AG04450 (cell line): ENCODE data around the gene PDE4D. TPM values are rescaled to one million over a fixed set of nuclear protein-coding genes. Genes with fewer than 3 reads are reported as not detected.

Experiments
- CTCF ChIA-PET: fragments of 300-600, 350-600 bp; formaldehyde crosslinking; extraction: SDS; loops from one replicate; lab custom pipeline; 2022; ENCODE audit warnings: antibody characterized with exemption, inconsistent platforms; lab: Charles Lee
- POLR2A ChIA-PET: fragments of 350-600 bp; formaldehyde crosslinking; extraction: SDS; loops from one replicate; lab custom pipeline; 2021; ENCODE audit warnings: antibody characterized with exemption, inconsistent platforms; lab: Yijun Ruan, JAX
- DNase-seq: peaks from one replicate; pipeline ENCODE4 v3.0.0-alpha.2; 2011; ENCODE audit warnings: low read depth, low spot score
- H3K27ac ChIP-seq: one replicate; pipeline ENCODE4 v1.5.1; 2012; ENCODE audit warnings: low read depth, low read length, control low read depth
- H3K27me3 ChIP-seq: one replicate; pipeline ENCODE4 v1.6.0; 2012; ENCODE audit warnings: low read length; ENCODE audit not compliant: control insufficient read depth, insufficient read depth
- H3K4me3 ChIP-seq: 2 replicates; pipeline ENCODE4 v1.5.1; 2011; ENCODE audit warnings: mild to moderate bottlenecking, low read depth, low read length, control low read depth
- H3K9me3 ChIP-seq: 2 replicates; pipeline ENCODE4 v1.5.1; 2012; ENCODE audit warnings: low read length; ENCODE audit not compliant: control insufficient read depth, insufficient read depth
- polyA plus RNA-seq: library from polyadenylated mRNA; depleted of rRNA; stranded (reverse); fragments of >200 nt; gene quantifications from 2 replicates; pipeline ENCODE4 v1.2.3, GENCODE V29; 2011
- TF ChIP-seq, protein P1 (sequence below): IDR thresholded peaks from 2 replicates; pipeline ENCODE4 v1.5.1; 2011; ENCODE audit warnings: low read depth, low read length, control low read depth, inconsistent platforms

Gene PDE4D
- polyA plus RNA-seq, 1 experiment, result 12.0 TPM

DNA sequence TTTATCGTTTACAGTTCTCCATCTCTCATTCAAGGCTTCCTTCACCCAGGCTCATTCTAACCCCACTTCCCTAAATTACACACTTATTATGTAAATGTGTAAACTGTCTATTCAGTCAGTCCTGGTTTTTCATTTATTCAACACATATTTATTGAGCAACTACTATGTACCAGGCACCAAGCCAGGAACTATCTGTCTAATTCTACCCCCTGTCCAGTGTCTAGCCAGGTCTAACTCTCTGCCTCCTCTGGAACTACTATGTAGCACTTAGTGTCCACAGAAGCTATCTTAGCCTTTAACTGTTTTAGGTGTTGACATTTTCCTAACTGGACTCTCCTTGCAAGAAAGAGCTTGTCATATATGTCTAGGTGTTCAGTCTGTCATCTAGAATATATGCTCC, 56.5 kb downstream of the PDE4D start:
- H3K9me3 ChIP-seq, result no peaks in the 10 kb centered on the region
- ChIA-PET POLR2A (no interaction called here), CTCF (no interaction called here)
- DNase-seq, result no peak
- H3K27ac ChIP-seq, result no peak overlapping the region
- TF ChIP-seq, protein P1, sequence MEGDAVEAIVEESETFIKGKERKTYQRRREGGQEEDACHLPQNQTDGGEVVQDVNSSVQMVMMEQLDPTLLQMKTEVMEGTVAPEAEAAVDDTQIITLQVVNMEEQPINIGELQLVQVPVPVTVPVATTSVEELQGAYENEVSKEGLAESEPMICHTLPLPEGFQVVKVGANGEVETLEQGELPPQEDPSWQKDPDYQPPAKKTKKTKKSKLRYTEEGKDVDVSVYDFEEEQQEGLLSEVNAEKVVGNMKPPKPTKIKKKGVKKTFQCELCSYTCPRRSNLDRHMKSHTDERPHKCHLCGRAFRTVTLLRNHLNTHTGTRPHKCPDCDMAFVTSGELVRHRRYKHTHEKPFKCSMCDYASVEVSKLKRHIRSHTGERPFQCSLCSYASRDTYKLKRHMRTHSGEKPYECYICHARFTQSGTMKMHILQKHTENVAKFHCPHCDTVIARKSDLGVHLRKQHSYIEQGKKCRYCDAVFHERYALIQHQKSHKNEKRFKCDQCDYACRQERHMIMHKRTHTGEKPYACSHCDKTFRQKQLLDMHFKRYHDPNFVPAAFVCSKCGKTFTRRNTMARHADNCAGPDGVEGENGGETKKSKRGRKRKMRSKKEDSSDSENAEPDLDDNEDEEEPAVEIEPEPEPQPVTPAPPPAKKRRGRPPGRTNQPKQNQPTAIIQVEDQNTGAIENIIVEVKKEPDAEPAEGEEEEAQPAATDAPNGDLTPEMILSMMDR, result no peak
- H3K4me3 ChIP-seq, result no peak overlapping the region
- no peaks in the 10 kb centered on the region for H3K27me3 ChIP-seq

DNA sequence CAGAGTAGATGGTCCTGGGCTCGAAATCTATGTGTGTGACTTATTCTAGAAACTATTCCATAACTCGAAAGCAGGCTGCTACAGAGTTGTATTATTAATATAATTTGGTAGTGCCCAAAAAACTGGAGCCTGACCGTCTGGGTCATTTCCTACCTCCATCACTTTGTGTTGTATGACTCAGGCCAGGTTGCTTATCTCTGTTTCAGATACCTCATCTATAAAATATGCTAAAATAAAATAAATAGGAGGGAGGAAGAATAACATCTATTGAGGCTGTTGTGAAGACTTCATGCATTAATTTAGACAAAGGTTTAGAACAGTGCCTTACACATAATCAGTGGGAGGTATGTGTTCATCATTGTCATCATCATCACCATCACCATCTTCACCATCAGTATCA, 57.7 kb downstream of the PDE4D start:
- no peak for DNase-seq
- Histone ChIP-seq H3K9me3 (no peaks in the 10 kb centered on the region), H3K27ac (no peak overlapping the region), H3K4me3 (no peak overlapping the region), H3K27me3 (no peaks in the 10 kb centered on the region)
- ChIA-PET POLR2A (no interaction called here), CTCF (no interaction called here)
- TF ChIP-seq, protein P1, result no peak

DNA sequence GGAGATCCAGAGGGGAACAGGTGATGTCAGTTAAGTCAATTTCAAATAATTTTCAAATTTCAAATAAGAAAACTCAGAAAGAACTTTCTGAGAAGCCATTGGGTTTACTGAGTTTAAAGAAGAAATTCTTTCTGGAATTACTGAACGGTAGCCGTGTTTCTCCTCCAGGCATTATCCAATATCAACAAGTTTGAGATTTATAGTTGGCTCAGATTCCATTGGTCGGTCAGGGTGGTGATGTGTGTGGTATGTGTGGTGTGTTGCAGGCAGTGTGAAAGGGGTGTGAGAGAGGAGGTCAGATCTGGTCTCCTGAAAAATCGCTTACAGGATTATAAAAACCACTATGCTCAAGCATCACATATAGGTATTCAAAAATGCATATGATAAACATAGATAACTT, 60.1 kb downstream of the PDE4D start:
- TF ChIP-seq, protein P1, result no peak
- DNase-seq, result no peak
- no peaks in the 10 kb centered on the region for H3K27me3 ChIP-seq
- ChIA-PET POLR2A (no interaction called here), CTCF (no interaction called here)
- H3K4me3 ChIP-seq, result no peak overlapping the region
- H3K9me3 ChIP-seq, result no peaks in the 10 kb centered on the region
- H3K27ac ChIP-seq, result no peak overlapping the region

DNA sequence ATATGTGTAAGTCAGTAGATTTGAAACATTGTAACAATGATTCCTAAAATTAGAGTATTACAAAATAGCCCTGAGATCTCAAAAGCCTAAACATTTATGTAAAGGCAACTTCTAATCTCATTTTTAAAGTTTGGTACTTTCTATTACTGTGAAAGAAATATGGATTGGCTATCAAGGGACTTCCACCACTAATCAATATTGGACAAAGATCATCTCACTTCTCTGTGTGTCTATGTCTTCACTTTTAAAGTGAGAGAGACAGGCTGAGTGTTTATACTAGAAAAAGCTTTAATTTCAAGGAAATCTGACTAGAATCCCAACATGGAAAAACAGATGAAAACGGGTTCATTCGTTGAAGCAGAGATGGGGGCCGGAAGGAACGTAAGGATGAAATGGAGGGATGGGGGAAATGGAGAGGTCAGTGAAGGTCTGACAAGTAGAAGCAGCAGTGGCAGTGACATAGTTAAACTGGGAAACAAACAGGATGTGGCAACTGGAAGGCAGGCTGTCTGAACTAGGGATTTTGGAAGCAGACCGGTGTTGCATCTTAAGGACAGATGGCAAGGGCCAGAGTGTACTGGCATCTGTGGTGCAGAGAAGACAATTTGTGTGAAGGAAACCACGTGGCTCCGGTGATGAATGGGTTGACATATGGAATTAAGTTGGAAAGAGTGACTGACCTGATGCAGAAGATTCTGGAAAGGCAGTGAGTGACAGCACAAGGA, 60.8 kb downstream of the PDE4D start:
- ChIA-PET POLR2A (no interaction called here), CTCF (no interaction called here)
- no peaks in the 10 kb centered on the region for H3K27me3 ChIP-seq
- no peak overlapping the region for H3K27ac ChIP-seq
- no peak overlapping the region for H3K4me3 ChIP-seq
- no peaks in the 10 kb centered on the region for H3K9me3 ChIP-seq
- no peak for DNase-seq
- TF ChIP-seq, protein P1, result no peak

DNA sequence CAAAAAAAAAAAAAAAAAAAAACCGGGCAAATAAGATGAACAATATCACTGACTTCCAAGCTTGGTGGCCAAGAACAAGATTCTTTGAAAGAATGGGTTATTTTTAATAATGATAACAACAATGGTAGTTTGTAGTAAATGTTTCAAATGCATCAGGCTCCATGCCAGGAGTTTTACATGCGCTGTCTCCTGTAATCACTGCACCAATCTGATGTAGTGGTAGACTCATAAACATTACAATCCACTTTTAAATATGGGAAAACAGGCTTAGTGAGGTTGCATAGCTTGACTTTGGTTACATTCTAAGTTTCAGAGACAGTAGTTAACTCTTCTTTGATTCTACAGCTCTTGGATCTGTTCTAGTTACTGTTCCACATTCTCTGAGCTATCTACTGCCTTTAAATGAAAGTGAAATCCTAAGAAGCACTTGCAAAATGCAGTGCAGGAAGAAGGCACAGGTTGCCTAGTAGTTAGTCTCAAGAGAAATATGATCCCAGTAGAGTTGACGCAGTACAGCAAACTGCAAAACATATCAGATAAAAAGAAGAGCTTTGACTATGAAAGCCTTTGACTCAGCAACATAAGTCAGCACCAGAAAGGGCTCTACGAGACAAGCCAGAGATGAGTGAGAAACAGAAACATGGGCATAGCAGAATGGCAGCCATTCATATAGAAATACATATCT, 62.1 kb downstream of the PDE4D start:
- ChIA-PET POLR2A (no interaction called here), CTCF (interaction anchor here (0.6 to 1.4 kb wide), 3 partner anchors 17 to 28 kb away, joined by 3 to 4 read pairs (median 4); no protein-coding TSS in a partner anchor)
- Histone ChIP-seq H3K27me3 (no peaks in the 10 kb centered on the region), H3K27ac (no peak overlapping the region), H3K4me3 (no peak overlapping the region), H3K9me3 (no peaks in the 10 kb centered on the region)
- TF ChIP-seq, protein P1, result no peak
- no peak for DNase-seq
